Osteocyte (in vitro differentiated cells): ENCODE data around the gene TNS3. TPM values are rescaled to one million over a fixed set of nuclear protein-coding genes. Genes with fewer than 3 reads are reported as not detected.
"Not testable (repeated sequence)": the region's sequence is repeated elsewhere in the genome, so short reads cannot be mapped to it uniquely, and the experiment has no call there.

ENCODE experiments used
- DNase-seq: peaks from one replicate; pipeline ENCODE4 v3.0.0; 2021; ENCODE audit warnings: mixed read lengths; ENCODE audit not compliant: unreplicated experiment; ENCODE audit errors: extremely low spot score
- H3K27ac Mint-ChIP-seq: one replicate; pipeline ENCODE4 v1.8.0; 2021; ENCODE audit warnings: mild to moderate bottlenecking, mixed read lengths; ENCODE audit not compliant: unreplicated experiment
- H3K27me3 Mint-ChIP-seq: one replicate; pipeline ENCODE4 v1.8.0; 2021; ENCODE audit warnings: mixed read lengths; ENCODE audit not compliant: unreplicated experiment
- H3K36me3 Mint-ChIP-seq: one replicate; pipeline ENCODE4 v1.8.0; 2021; ENCODE audit warnings: mixed read lengths; ENCODE audit not compliant: unreplicated experiment
- H3K4me1 Mint-ChIP-seq: one replicate; pipeline ENCODE4 v1.8.0; 2021; ENCODE audit warnings: mixed read lengths; ENCODE audit not compliant: unreplicated experiment
- H3K4me3 Mint-ChIP-seq: one replicate; pipeline ENCODE4 v1.8.0; 2021; ENCODE audit warnings: mild to moderate bottlenecking, moderate library complexity, mixed read lengths; ENCODE audit not compliant: unreplicated experiment
- H3K9me3 Mint-ChIP-seq: one replicate; pipeline ENCODE4 v1.8.0; 2021; ENCODE audit warnings: mixed read lengths; ENCODE audit not compliant: unreplicated experiment
- CTCF ChIP-seq: fragments of 200-600 bp; sonication (generic); IDR thresholded peaks from 2 replicates; pipeline ENCODE4 v1.5.0; 2021; ENCODE audit warnings: antibody characterized with exemption, mild to moderate bottlenecking, moderate library complexity
- total RNA-seq: library from RNA; stranded (reverse); gene quantifications from 2 replicates; pipeline ENCODE4 v1.2.1, GENCODE V29; 2021

Gene TNS3
- total RNA-seq, 1 donor from 2014 or later: 93.8 TPM

- H3K27ac Mint-ChIP-seq: peak overlapping the region; percentile 31
- H3K4me3 Mint-ChIP-seq: no peak overlapping the region
- H3K36me3 Mint-ChIP-seq: peaks cover 6% of the 10 kb centered on the region
- H3K4me1 Mint-ChIP-seq: peaks cover 48% of the 10 kb centered on the region
- no peak for TF ChIP-seq CTCF
- H3K27me3 Mint-ChIP-seq: no peaks in the 10 kb centered on the region
- no peak for DNase-seq
- H3K9me3 Mint-ChIP-seq: no peaks in the 10 kb centered on the region
These were observed 39.9 kb downstream of the TNS3 start for GRCh38 chr7:47542051-47542450.

- peak overlapping the region; percentile 31 for H3K27ac Mint-ChIP-seq
- H3K4me1 Mint-ChIP-seq: peaks cover 48% of the 10 kb centered on the region
- not testable (repeated sequence) for H3K9me3 Mint-ChIP-seq, H3K27me3 Mint-ChIP-seq, DNase-seq, H3K36me3 Mint-ChIP-seq, H3K4me3 Mint-ChIP-seq
These were observed 40.4 kb downstream of the TNS3 start for GRCh38 chr7:47541485-47541884.

- no peak overlapping the region for H3K4me3 Mint-ChIP-seq
- H3K9me3 Mint-ChIP-seq: no peaks in the 10 kb centered on the region
- H3K36me3 Mint-ChIP-seq: peaks cover 4% of the 10 kb centered on the region
- H3K27me3 Mint-ChIP-seq: no peaks in the 10 kb centered on the region
- DNase-seq: no peak
- H3K27ac Mint-ChIP-seq: peak overlapping the region; percentile 32
- no peak for TF ChIP-seq CTCF
- peaks cover 56% of the 10 kb centered on the region for H3K4me1 Mint-ChIP-seq
These were observed 41.2 kb downstream of the TNS3 start for GRCh38 chr7:47540387-47541350.

DNA sequence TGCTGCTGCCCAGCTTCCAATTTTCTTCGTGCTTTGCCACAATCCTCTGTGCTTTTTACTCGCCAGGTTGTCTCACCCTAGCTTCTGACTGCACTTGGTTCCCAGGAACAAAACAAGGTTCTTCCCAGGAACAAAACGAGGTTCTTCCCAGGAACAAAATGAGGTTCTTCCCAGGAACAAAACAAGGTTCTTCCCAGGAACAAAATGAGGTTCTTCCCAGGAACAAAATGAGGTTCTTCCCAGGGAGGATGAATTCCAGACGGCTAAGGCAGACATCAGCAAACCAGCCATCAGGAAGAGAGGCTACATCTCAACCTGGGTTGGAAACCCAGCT lies 41.9 kb downstream of the TNS3 start:
- TF ChIP-seq CTCF: no peak
- no peak for DNase-seq
- H3K36me3 Mint-ChIP-seq: peaks cover 4% of the 10 kb centered on the region
- H3K9me3 Mint-ChIP-seq: no peaks in the 10 kb centered on the region
- H3K27me3 Mint-ChIP-seq: no peaks in the 10 kb centered on the region
- peak overlapping the region; percentile 59 for H3K27ac Mint-ChIP-seq
- no peak overlapping the region for H3K4me3 Mint-ChIP-seq
- peaks cover 63% of the 10 kb centered on the region for H3K4me1 Mint-ChIP-seq

DNA sequence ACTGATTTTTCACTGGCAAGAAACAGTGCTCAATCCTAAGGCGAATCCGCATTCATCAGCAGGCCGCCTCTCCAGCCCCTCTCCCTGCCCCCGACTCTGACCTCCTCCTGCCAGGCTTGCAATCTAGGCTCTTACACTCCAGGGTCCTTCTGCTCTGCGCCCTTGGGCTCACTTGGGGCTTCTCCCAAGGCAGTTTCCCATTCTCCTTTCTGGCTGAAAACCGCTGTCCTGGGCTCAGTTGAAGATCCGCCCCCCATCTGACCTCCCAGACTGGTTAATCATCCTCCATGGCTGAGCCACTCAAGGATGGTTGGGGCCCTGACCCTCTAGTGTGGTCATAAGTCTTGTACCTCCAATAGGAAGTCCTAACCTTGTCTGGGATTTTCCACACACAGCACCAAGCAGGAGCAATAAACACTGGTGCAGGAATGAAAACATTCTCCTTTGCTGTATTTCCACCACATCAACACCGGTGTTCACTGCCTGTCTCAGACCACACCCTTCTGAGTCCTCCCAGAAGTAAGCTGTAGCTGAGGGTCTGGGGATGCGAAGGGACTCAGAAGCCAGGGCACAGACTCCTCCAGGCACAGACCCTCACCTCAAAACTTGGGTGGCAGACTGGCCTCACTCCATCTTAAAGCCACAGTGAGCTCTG lies 42.4 kb downstream of the TNS3 start:
- Mint-ChIP-seq H3K9me3 (no peaks in the 10 kb centered on the region), H3K27ac (peak overlapping the region; percentile 59), H3K27me3 (no peaks in the 10 kb centered on the region), H3K4me3 (no peak overlapping the region), H3K36me3 (peaks cover 4% of the 10 kb centered on the region), H3K4me1 (peaks cover 66% of the 10 kb centered on the region)
- no peak for DNase-seq
- no peak for TF ChIP-seq CTCF
